HG03064 (cell line): ENCODE data around the gene KLF11.
A peak's percentile ranks its signal among the peaks of the same experiment; 100 is the strongest.
"Not testable (repeated sequence)": the region's sequence is repeated elsewhere in the genome, so short reads cannot be mapped to it uniquely, and the experiment has no call there.

Experiments used
- ATAC-seq: cut with Tn5 transposase; IDR thresholded peaks from one replicate; pipeline ENCODE4 v1.9.1; 2021; ENCODE audit warnings: low read depth; ENCODE audit not compliant: unreplicated experiment

KLF11 gene

DNA sequence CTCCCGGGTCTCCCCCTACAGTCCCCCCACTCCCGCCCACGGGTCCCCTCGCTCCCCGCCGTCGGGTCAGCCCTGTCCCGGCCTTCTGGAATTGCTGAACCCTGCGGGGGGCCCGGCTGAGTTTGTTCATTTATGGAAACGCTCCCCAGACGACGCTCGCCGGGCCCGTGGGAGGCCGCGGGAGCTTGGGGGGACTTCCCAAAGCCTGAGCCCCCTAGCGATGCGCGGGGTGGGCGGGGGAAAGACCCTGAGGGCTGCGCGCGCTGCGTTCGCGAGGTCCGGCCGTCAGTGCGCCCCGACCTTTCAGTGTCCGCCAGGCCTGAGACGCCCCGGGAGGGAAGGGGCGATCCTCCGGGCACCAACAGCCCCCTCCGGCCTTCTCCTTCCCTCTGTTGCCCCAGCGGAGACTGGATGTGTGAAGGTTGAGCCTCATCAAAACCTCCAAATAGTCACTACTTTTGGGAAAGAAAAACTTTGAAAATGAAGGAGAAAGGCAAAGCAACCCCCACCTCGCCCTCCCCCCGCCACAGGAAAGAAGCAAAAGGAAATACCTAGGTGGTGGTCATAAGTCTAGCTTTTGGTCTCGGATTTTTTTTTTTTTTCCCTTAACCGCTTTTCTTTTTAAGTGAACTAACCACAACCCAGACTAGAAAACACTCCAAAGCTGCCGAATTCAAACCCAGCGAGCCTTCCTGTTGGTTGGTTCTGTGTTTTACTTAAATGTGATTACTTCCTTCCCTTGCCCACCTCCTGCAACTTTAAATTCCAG is 37.4 kb downstream of the KLF11 start:
- ATAC-seq, result no peak

DNA sequence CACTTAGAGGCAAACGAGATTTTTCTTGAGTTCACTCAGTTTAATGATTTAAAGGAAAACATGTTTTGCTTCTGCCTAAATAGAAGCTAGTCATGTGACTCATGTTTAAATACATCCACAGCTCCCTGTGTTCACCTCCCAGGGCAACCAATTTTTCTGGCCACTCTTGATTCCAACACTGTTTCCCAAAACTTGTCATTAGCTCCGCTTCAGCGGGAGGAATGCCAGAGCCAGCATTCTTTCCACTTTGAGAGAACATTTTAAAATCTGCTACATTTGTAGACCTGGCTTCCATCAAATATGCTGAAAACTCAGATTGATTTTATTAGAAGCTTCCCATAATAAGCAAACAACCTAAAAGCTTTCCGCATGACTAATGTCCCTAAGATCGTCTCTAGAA is 39.7 kb downstream of the KLF11 start:
- ATAC-seq, result no peak

DNA sequence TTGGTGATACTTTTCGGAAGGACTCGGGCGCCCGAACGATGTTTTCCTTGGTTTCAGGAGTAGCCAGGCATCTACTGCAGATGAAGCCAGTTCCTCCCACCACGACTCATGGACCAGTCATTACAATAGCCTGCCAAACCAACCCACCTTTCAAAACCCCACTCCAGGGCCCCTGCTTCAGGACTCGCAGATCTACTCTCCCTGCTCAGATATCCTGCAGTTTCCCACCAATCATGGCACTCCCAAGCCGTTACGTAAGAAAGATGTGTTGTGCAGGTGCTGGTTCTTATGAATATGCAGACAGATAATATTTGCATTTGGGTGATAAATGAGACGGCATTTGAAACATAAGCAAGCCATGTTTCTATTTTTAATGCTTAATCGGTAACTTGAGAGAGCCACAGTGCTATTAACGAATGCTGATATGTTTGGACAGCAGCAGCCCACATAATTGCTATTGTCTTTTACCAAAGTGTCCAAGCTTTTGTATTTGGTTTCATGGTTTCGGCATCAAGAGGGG is 40.4 kb downstream of the KLF11 start:
- no peak for ATAC-seq

DNA sequence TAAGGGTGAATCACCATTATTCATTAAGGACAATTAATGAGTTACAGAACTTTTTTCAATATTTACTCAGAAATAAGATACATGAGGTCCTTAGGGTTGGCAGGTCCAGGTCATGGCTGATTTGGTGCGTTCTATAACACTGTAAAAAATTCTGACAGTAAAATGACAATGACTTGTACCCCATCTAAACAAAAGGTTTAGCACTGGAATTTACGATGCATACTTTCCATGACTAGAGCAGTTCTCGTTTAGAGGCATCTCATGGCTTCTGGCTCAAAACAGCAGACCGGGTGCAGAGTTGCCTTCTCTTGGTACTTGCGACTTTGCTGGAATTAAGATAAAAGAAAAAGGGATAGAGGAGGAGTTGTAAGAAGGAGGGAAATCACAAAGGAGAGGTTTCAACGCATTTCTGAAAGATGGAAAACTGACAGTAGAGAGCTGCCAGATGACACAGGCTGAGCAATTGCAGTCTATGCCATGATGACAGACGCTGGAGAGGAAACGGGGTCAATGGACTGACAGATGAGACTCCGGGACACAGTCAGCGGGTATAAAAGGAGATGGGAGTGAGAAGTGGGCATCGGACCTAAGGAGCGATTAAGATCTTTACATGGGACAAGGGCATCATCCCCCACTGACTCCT is 41.0 kb downstream of the KLF11 start:
- no peak for ATAC-seq

DNA sequence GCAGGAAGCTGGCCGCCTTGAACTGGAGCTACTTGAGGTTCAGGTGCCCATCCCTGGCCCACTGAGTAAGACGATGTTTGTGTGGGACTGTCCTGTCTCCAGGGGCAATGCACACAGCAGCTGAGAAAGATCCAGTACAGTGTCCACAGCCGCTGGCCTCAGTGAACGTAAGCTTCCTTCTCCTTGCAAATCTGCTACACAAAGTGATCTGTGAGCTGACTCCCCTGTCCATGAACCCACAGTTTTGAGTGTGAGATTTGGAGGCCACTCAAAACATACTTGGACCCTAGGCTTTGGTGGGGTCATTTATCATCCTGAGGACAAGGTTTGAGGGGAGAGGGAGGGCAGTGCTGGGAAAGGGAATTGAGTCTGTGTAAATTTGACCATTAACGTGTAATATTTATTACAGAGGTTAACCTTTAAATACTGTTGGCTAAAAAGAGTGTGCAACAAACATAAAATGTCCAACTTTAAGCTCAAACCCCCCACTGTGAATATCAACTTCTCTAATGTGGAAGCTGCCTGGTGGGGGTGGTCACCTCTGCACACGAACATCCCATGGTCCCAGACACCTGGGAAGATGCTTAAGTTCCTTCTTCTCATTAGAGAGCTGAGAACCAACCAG is 41.8 kb downstream of the KLF11 start:
- ATAC-seq, result no peak

DNA sequence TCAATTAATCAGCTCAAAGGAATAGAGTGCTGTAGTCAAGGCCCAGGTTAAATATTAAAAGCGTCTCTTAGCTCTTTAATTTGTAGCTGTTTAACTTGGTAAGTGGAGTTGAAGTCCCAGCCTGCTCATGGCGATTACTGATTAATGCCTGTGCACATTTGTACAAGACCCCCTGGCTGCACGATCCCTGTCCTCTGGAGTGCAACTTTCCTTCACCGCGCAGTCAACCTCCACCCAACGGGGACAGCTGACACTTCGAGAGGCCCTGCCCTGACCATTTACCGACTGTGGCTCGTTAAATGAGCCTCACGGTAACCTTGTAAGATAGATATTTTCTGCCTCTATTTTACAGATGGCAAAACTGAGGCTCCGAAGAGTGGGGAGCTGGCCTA is 42.3 kb downstream of the KLF11 start:
- no peak for ATAC-seq

DNA sequence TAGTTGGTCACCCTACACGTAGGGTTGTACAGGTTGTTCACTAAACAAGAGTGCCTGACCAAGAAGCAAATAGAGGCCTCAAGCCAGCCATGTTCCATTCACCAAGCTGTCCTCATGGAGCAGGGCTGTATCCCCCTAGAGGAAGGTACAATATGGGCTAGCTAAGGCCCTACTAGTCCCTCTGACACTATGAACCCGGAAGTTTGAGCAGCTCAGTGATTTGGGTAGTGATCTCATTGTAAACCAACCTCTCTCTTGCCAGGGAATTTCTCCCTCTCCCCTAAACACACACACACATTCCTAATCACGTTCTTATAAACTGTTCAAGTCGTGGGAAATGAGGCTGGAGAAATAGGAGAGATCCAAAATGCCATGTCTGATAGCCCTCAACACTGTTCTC is 43.6 kb downstream of the KLF11 start:
- ATAC-seq, result no peak

DNA sequence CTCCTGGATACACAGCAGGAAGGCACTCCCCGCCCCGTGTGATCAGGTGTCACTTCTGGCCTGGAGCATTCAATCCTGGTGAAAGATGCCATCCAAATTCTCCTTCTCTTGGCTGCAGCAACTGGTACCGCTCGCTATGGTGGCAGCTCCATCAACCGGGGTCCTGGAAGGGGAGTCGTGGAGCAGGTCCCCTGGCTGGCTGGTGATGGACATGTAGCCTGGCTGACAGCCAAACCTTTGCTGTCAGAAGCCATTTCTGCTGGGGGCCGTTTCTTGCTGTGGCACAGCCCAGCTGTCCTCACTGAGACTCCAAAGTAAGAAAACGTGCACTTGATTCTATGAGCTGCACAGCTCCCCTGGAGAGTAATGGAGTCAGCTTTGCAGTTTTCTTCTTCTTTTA is 44.0 kb downstream of the KLF11 start:
- ATAC-seq, result no peak

DNA sequence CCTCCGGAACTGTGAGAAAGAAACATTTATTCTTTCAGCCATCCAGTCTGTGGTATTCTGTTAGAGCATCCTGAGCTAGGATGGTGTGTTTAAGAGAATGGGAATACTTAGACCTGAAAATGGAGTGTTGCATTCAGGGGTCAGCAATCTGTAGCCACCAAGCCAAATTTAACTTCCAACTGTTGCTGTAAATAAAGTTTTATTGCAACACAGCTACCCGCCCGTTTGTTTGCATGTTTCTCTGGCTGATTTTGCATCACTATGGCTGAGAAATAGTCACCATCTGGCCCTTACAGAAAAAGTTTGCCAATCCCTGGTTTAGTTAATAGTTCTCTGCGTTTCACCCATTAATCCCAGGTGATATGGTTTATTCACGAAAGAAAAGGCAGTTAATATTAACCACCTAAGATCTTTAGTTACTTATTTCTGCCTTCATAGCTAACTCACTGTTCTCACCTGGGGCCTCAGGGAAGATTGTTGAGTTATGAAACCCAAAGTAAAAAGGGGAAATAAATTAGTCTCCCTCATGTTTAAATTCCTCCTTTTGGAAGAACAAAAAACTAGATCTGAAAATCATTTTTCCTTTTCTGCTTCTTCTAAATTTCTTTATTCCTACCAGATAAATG is 46.3 kb downstream of the KLF11 start:
- no peak for ATAC-seq

DNA sequence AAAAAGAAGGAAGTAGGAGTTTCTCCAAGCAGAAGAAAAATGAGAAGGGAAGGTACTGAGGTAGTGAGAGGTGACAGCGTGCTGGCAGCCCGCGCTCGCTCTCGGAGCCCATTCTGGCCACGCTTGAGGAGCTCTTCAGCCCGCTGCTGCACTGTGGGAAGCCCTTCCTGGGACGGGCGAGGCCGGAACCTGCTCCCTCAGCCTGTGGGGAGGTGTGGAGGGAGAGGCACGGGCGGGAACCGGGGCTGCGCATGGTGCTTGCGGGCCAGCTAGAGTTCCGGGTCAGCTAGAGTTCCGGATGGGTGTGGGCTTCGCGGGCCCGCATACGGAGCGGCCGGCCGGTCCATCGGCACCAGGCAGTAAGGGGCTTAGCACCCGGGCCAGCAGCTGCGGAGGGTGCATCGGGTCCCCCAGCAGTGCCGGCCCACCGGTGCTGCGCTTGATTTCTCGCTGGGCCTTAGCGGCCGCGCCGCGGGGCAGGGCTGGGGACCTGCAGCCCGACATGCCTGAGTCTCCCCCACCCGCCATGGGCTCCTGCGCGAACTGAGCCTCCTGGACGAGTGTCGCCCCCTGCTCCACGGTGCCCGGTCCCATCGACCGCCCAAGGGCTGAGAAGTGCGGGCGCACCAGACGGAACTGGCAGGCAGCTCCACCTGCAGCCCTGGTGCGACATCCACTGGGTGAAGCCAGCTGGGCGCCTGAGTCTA is 48.0 kb downstream of the KLF11 start:
- ATAC-seq, result no peak

DNA sequence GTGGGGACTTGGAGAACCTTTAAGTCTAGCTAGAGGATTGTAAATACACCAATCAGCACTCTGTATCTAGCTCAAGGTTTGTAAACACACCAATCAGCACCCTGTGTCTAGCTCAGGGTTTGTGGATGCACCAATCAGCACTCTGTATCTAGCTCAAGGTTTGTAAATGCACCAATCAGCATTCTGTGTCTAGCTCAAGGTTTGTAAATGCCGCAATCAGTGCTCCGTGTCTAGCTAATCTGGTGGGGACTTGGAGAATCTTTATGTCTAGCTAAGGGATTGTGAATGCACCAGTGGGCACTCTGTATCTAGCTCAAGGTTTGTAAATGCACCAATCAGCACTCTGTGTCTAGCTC is 48.5 kb downstream of the KLF11 start:
- ATAC-seq, result not testable (repeated sequence)

DNA sequence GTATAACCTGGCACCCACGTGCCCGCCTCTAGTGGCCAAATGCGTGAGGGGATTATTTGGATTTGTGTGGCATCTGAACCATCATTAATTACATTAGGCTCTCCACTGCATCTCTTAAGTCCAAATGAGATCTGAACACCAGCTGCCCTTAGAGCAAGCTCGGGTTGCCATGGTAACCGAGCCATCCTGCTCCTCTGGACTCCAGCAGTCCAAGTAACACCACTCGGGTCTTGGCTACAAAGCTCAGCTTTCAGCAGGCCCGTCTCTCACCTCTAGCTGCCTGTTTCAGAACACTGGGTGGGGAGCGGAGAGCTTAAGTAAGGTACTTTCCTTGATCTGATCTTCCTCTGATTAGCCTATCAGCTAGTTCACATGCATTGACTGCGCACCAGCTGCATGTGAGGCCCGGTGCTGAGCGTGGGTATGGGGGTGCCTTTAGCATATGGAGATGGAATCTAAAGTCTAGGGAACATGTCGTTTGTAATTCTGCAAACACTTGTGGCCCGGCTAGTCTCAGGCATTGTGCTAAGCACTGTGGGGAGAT is 51.0 kb downstream of the KLF11 start:
- no peak for ATAC-seq

DNA sequence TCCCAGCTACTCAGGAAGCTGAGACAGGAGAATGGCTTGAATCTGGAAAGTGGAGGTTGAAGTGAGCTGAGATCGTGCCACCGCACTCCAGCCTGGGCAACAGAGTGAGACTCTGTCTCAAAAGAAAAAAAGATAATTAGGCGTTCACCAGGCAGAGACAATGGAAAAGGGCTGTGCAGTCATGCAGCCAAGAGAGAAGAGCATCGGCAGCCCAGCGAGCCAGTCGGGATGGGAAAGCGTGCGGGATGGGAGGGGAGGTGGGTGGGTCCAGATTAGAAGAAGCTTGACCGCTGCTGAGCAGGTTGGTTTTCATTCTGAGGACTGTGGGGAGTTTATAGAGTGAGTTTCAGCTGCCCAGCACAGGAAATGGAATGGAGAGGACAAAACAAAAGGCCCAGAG is 51.8 kb downstream of the KLF11 start:
- ATAC-seq, result no peak

DNA sequence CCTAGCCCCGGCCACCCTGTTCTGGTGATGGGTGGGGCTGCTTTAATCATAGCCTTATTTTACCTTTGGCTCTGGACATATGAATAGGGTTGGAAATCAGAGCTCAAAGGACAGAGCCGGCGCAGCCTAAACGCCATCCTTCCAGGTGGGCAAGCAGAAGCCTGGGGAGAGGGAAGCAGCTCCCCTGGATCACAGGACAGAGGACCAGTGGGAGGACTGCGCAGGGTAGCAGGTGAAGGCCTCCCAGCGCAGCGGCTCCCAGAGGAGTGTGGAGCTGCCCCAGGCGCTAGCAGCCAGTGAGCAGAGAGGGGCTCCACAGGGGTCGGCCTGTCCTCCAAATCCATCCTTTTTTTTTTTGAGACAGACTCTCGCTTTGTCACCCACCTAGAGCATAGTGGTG is 53.3 kb downstream of the KLF11 start:
- ATAC-seq, result no peak

DNA sequence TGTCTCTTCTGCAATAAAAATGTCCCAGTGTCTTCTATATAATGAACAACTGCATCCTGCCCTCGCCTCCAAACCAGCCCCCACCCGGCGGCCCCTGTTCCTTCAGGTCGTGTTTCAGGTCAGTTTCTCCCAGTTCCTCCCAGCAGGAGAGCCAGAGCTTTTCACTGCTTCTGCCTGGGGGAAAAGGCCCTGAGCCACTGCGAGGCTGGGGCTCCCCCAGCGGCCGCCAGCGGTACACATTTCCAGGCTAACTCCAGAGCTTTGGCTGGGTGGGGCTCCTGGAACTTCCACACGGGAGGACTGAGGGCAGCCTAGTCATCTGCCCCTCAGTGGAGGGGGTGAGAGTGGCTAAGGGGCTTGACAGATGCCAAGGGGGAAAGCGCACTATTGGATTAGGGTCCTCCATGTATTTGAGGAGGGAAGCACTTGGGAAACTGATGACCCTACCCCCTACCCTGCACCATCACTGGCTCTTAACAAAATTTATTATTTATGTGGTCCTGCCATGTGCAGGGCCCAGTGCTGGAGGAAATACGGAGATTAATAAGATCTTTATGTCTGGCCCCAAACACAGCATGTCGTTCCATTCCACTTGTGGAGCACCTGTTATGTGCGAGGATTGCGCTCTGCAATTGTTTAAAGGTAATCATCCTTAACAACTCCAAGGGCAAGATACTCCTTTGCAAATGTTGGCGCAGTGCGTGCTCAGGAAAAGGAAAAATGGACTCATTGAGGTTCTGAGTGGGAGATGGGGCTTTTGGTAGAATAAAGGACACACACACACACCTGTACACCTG is 54.2 kb downstream of the KLF11 start:
- peak; percentile 57 for ATAC-seq

DNA sequence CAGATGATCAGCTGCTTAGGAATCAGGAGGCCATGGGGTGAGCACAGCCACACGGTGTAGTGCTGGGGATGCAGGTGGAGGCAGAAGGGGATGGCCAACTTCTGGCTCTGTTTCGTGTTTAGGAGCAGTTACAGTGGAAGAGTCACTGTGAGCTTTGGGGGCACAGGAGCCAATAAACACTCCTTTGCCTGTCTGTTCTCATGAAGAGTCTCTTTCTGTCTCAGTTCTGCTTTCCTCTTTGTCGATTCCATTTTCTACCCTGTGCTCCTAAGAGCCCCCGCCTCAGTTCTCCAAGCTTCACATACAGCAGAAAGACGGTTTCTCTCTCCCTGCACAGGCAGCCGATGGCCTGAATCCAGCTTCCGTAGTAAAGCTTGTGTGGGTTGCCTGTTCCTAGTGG is 58.1 kb downstream of the KLF11 start:
- ATAC-seq, result no peak

DNA sequence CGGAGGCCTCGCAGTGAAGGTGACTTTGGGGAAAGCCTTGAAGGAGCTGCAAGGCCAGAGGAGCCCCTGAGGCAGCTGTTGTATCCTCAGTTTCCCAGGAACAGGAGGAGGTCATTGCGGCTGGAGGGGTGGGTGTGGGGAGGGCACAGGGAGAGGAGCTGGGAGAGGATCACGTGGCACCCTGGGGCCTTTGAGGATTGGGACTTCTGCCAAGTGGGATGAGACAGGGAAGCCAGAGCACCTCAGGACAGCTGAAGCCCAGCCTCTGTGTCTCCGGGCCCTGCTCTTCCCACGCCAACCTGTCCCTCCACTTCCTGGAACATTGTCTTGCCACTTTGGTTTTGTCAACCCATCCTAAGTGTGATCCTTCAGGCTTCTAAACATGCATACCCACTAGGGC is 59.8 kb downstream of the KLF11 start:
- no peak for ATAC-seq
